Right renal pelvis (tissue), 4 donors: ENCODE results near the gene CFHR3. TPM values are rescaled to one million over a fixed set of nuclear protein-coding genes. Genes with fewer than 3 reads are reported as not detected.
"Not testable (repeated sequence)": the region's sequence is repeated elsewhere in the genome, so short reads cannot be mapped to it uniquely, and the experiment has no call there.

Experiments
- DNase-seq, 4 donors: peaks; one replicate each; pipeline ENCODE4 v3.0.0-alpha.2; 2013; ENCODE audit warnings: low read depth in 4 of 4, low spot score in 3 of 4, missing footprints in 1 of 4
- polyA plus RNA-seq, 4 donors: library from polyadenylated mRNA; unstranded; fragments of 120-200 nt; gene quantifications; one replicate each; pipeline ENCODE4 v1.2.1, GENCODE V29; 2013; ENCODE audit not compliant: insufficient read length in 4 of 4

Gene CFHR3
- 1 to 10 TPM in 1 of 4 donors, under 1 TPM in 3; 0.22 to 1.2 (median 0.51) TPM for polyA plus RNA-seq

DNA sequence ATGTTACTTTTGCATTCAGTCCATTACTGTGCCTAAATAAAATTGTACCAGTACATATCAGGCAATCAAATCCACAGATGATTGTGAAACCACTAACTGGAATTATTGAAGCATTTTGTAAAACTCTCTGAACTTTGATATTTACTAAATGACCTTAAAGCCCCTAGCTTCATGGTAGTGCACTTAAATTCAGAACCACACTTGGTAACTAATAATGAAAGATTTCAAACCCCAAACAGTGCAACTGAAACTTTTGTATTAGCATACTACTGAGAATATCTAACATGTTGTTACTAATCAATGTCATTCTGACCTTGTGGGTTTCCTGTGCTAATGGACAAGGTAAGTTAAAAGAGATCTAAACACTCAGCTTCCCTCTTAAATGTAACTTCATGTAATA lies at the start of gene CFHR3:
CFHR3 (plus strand) TSS at position 238 of the 400 bp plus-strand sequence; CDS start at position 285, 47 bp downstream.
- DNase-seq = no peak

DNA sequence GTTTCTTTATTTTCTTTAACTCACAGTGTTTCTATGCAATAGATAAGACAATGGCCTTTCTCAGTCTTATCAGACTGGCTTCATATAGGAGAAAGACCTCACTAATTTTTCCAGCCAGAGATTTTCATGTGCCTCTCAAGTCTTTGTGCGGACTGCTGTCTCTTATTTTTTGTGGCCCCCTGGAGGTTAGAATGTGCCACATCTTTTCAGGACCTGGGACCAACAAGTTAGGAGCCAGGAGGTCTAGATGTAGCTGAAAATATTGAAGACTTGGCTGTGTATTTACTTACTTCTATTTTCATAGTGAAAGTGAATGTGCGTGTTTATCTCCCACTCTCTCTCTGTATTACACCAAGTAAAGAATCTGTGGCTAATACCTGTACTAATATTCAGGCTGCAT lies 42.1 kb upstream of the CFHR3 start:
- no peak for DNase-seq

GRCh38 chr1:196733091-196733970 lies 41.3 kb upstream of the CFHR3 start:
- DNase-seq = no peak

- no peak for DNase-seq
Observed at GRCh38 chr1:196734006-196734405, 40.6 kb upstream of the CFHR3 start.

DNA sequence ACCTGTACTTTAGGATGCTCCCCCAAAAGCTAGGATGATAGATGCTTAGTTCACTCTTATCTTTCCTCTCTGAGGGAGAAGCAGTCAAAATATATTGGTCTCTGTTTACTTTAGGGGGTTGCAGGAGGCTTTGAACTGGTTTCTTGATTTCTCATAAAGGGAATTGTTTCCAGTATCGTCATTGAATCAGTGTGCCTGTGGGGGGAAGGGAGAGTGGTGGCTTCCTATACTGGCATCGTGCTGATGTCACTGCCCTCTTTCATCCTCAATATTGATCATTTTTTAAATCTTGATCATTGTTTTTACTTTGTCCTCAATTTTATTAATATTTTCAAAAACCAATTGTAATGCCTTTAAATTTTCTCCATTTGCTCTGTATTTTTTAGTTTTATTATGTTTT lies 40.2 kb upstream of the CFHR3 start:
- DNase-seq = no peak

- no peak for DNase-seq
Observed at GRCh38 chr1:196738730-196739129, 35.9 kb upstream of the CFHR3 start.

GRCh38 chr1:196743244-196743643 lies 31.4 kb upstream of the CFHR3 start:
- not testable (repeated sequence) for DNase-seq

GRCh38 chr1:196765019-196765740 lies 9.5 kb upstream of the CFHR3 start:
- not testable (repeated sequence) for DNase-seq

DNA sequence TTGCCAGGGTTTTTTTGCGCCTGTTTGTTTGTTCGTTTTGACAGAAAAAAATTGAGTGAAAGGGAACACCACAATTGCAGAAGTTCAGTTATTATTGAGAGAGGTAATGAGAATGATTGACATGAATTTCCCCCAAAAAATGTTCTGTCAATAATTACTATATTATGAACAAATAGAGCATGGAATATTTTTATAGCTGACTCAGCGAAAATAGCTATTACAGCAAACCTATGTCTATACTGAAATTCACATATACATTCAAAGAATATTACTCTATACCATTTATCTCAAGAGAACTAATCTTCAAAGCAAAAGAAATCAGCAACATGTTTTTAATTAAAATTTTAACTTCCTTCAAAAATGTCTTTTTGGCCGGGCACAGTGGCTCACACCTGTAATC lies 4.8 kb upstream of the CFHR3 start:
- DNase-seq = not testable (repeated sequence)

DNA sequence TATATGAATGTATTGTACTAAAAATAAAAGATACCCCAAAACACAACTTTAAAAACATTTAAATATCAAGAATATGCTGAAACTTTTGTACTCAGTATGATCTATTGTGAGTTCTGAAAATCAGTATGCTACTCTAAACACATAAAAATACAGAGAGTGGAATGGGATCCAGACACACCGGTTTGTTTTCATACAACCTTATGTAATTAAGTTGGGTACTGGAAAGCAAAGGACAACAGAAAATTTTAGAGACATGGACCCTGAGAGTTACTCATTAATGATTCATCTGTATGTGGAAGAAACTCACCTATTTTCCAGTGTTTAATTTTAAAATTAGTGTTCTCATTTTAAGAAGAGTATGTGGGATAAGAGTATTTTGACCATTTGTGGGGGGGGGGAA lies 927 bp upstream of the CFHR3 start:
- no peak for DNase-seq

DNA sequence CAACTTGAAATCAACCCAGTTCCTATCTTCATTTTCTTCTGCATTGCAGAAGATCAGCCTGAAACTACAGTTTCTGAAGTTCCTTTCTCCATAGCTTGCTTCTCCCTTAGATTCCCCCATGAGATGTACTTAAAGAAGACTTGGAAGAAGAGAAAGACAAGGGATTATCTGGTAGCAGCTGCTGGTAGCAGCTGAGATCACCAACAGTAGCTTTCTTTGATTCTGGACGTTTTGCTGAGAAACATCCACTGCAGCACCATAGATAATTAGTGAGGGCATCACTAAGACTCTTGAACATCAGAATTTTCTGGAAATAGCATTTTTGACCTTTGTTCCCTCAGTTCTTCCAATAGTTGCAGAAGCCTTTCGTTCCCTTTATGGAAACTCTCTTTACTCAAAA lies 465 bp upstream of the CFHR3 start:
- no peak for DNase-seq

- no peak for DNase-seq
Observed at GRCh38 chr1:196777603-196778002, 3.0 kb downstream of the CFHR3 start.

DNA sequence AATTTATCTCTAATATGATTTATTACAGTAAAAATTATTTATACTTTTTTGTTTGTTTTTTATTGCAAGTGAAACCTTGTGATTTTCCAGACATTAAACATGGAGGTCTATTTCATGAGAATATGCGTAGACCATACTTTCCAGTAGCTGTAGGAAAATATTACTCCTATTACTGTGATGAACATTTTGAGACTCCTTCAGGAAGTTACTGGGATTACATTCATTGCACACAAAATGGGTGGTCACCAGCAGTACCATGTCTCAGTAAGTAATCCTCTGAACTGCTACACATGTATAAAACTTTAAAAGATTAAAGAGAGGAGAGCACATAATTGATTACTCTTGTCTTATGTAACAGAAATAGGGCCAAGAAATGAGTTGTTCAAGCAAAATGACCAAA lies 4.5 kb downstream of the CFHR3 start:
- no peak for DNase-seq

- not testable (repeated sequence) for DNase-seq
Observed at GRCh38 chr1:196791252-196791651, 16.6 kb downstream of the CFHR3 start.

DNA sequence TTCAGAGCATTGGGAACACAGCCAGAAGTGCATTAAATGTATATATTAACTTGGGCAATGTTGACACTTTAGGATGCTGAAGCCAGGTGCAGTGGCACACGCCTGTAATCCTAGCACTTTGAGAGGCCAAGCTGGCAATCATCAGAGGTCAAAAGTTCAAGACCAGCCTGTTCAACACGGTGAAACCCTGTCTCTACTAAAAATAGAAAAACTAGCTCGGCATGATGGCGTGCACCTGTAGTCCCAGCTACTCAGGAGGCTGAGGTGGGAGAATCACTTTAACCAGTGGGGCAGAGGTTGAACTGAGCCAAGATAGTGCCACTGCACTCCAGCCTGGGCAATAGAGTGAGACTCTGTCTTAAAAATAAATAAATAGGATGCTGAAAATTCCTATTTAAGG lies 19.5 kb downstream of the CFHR3 start:
- DNase-seq = not testable (repeated sequence)

DNA sequence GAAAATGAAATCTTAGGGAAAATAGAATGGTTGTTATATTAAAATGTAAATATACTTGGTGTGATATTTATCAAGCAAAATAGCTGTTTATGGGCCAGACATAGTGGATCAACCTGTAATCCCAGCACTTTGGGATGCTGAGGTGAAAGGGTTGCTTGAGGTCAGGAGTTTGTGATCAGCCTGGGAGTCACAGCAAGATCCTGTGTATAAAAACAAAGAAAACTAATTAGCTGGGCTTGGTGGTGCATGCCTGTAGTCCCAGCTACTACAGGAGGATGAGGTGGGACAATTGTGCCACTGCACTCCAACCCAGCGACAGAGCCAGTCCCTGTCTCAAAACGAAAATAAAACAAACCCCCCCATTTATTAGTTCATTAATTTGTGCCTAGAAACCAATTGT lies 23.3 kb downstream of the CFHR3 start:
- no peak for DNase-seq

DNA sequence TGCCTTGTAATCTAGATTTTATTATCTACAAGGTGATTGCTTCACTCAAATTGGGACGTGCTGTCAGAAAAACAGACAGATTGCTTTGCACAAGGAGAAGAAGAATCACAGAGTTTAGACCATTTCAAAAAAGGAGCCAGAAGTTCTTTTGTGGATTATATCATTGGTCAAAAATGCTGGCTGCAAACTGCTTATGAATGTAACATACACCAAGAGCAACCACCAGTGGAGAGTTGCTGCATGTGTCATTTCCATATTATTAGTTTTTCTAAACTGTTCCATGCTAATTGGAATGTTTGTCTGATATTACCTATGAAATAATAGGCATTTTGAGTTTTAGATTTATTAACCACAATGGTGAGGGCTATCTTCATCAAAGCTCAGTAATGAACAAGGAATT lies 27.3 kb downstream of the CFHR3 start:
- not testable (repeated sequence) for DNase-seq

DNA sequence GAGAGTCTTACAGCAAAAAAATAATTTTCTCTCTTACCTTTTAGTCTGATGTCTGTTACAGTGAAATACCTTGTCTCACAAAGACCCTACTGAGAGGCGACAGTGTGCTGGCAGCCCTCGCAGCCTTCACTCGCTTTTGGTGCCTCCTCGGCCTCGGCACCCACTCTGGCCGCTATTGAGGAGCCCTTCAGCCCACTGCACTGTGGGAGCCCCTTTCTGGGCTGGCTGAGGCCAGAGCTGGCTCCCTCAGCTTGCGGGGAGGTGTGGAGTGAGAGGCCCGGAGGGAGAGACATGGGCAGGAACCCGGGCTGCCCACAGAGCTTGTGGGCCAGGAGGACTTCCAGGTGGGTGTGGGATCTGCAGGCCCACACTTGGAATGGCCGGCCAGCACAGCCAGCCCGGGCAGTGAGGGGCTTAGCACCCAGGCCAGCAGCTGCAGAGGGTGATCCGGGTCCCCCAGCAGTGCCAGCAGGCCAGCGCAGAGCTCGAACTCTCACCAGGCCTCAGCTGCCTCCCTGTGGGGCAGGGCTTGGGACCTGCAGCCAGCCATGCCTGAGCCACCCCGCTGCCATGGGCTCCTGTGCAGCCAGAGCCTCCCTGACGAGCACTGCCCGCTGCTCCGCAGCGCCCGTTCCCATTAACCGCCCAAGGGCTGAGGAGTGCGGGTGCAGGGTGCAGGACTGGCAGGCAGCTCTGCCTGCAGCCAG lies 34.0 kb downstream of the CFHR3 start:
- DNase-seq = no peak

DNA sequence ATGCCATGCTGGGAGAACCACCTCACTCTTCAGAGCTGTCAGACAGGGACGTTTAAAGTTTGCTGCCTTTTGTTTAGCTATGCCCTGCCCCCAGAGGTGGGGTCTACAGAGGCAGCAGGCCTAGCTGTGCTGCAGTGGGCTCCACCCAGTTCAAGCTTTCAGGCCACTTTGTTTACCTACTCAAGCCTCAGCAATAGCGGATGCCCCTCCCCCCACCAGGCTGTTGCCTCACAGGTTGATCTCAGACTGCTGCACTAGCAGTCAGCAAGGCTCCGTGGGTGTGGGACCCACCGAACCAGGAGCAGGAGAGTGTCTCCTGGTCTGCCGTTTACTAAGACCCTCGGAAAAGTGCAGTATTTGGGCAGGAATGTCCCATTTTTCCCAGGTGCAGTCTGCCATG lies 42.8 kb downstream of the CFHR3 start:
- DNase-seq = not testable (repeated sequence)

DNA sequence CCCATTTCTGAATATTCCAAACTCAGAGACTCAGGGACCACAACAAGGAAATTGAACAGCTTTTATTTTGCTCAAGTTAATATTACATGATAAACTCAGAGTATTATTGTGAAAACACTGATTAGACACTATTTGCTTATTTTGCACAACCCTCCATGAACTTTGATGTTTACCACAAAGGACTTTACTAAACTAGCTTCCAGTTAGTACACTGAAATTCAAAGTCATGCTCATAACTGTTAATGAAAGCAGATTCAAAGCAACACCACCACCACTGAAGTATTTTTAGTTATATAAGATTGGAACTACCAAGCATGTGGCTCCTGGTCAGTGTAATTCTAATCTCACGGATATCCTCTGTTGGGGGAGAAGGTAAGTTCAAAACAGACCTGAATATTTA lies 44.9 kb downstream of the CFHR3 start, which contains the start of gene CFHR1:
CFHR1 (plus strand) TSS at position 201 of the 400 bp plus-strand sequence; CDS start at position 315, 114 bp downstream.
- DNase-seq = not testable (repeated sequence)

DNA sequence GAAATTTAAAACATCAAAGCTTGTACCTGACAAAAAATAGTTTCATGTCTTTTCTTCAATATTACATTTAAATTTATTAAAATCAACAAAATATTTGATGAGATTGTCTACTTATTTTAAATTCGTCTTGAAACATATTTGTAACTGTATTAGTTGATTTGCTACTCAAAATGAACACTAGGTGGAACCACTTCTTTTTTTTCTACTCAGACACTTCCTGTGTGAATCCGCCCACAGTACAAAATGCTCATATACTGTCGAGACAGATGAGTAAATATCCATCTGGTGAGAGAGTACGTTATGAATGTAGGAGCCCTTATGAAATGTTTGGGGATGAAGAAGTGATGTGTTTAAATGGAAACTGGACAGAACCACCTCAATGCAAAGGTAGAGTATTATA lies 53.2 kb downstream of the CFHR3 start:
- DNase-seq = not testable (repeated sequence)
